Tibial artery (tissue), 4 donors: ENCODE measurements around the gene IGF2BP2.

Source experiments
- DNase-seq, 2 donors: peaks; one replicate each; pipeline ENCODE4 v3.0.0-alpha.2; 2019
- H3K27ac ChIP-seq, 2 donors: fragments of 200-600 bp; sonication (generic) in 1 of 2; 1 replicate in 1 of 2; 2 replicates in 1 of 2; pipeline ENCODE4 v1.5.1; 2018 to 2019; ENCODE audit warnings: mild to moderate bottlenecking in 1 of 2
- H3K27me3 ChIP-seq, 2 donors: fragments of 200-600 bp; sonication (generic) in 1 of 2; one replicate each; pipeline versions ENCODE4 v1.5.1 to v1.6.0; 2016 to 2019
- H3K36me3 ChIP-seq, 3 donors: fragments of 200-600 bp; sonication (generic) in 2 of 3; one replicate each; pipeline ENCODE4 v1.5.1; 2016 to 2019; ENCODE audit warnings: mild to moderate bottlenecking in 2 of 3
- H3K4me1 ChIP-seq, 4 donors: fragments of 200-600 bp; sonication (generic) in 2 of 4; 1 replicate in 3 of 4; 2 replicates in 1 of 4; pipeline ENCODE4 v1.5.1; 2016 to 2019
- H3K4me3 ChIP-seq, 2 donors: fragments of 200-600 bp; sonication (generic) in 1 of 2; 1 replicate in 1 of 2; 2 replicates in 1 of 2; pipeline ENCODE4 v1.5.1; 2018 to 2019; ENCODE audit warnings: mild to moderate bottlenecking in 2 of 2
- H3K9me3 ChIP-seq, 3 donors: fragments of 200-600 bp; sonication (generic) in 1 of 3; one replicate each; pipeline ENCODE4 v1.5.1; 2016 to 2019
- intact Hi-C: fragments of 100-400 bp; cut with DNase I; formaldehyde crosslinking; loops from one replicate; pipeline ENCODE4 v1.15.0; 2023; ENCODE audit warnings: low total_unique reads
- TF ChIP-seq, protein P1 (sequence below), 2 experiments: fragments of 200-600 bp in 1 of 2; fragments of 450-650 bp in 1 of 2; IDR thresholded peaks; one replicate each; pipeline ENCODE4 v1.5.1; 2017 to 2019; ENCODE audit warnings: antibody characterized with exemption in 2 of 2, mild to moderate bottlenecking in 1 of 2, moderate library complexity in 1 of 2

The IGF2BP2 gene

DNA sequence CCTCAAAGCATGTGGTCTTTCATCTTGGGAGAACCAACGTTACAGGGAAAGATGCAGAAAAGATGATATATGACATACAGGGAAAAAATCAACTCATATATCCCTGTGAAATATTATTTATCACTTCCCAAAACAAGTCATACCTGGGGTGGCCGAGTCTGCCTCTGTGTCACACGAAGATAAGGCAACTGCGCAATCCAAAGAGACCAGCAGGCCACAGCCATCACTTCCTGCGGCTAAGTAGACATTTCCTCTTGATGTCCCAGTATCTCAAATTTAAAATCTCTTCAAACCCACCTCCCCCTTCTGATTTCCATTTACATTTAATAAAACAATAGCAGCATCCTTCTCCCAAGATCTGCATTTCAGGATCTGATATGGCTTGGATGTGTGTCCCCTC lies 71.5 kb downstream of the IGF2BP2 start:
- intact Hi-C loops: no loop called here
- DNase-seq: no peak
- Histone ChIP-seq H3K4me3 (no peak overlapping the region), H3K36me3 (peaks cover 0 to 7% (median 0%) of the 10 kb centered on the region in 3 donors), H3K27ac (no peak overlapping the region), H3K27me3 (no peaks in the 10 kb centered on the region), H3K4me1 (no peaks in the 10 kb centered on the region), H3K9me3 (peaks cover 0 to 8% (median 0%) of the 10 kb centered on the region in 3 donors)
- TF ChIP-seq, protein P1, sequence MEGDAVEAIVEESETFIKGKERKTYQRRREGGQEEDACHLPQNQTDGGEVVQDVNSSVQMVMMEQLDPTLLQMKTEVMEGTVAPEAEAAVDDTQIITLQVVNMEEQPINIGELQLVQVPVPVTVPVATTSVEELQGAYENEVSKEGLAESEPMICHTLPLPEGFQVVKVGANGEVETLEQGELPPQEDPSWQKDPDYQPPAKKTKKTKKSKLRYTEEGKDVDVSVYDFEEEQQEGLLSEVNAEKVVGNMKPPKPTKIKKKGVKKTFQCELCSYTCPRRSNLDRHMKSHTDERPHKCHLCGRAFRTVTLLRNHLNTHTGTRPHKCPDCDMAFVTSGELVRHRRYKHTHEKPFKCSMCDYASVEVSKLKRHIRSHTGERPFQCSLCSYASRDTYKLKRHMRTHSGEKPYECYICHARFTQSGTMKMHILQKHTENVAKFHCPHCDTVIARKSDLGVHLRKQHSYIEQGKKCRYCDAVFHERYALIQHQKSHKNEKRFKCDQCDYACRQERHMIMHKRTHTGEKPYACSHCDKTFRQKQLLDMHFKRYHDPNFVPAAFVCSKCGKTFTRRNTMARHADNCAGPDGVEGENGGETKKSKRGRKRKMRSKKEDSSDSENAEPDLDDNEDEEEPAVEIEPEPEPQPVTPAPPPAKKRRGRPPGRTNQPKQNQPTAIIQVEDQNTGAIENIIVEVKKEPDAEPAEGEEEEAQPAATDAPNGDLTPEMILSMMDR (IDR thresholded peaks at IDR 0.05): no peak

DNA sequence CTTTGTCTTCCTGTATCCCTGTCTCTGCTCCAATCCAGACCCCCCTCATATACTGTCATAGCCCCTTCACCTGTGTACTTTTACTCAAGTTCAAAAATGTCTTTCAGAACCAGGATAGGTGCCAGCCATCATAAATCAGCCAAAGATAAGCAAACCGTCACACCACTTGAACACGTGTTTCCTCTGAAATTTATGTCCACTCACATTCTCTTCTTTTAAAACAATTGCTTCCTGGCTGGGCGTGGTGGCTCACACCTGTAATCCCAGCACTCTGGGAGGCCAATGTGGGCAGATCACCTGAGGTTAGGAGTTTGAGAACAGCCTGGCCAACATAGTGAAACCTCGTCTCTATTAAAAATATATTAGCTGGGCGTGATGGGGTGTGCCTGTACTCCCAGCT lies 74.1 kb downstream of the IGF2BP2 start:
- intact Hi-C loops: no loop called here
- no peaks in the 10 kb centered on the region for H3K4me1 ChIP-seq
- TF ChIP-seq, protein P1 (IDR thresholded peaks at IDR 0.05): no peak

DNA sequence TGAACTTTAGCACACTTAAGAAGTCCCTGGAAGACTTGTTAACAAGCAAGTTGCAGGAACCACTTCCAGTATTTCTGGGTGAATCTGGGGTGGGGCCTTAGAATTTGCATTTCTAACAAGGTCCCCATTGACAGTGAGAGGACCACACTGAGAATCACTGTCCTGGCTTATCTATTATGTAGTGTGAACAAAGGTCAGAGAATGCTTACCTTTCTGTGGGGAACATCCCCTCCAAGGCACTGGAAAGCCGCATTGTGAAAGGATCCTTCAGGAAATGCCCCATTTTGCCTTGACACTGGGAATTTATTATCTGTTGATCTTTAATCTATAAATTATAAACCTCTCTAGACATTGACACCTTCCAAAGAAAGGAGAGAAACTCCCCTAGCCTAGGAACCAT lies 74.8 kb downstream of the IGF2BP2 start:
- no peak overlapping the region for H3K27ac ChIP-seq
- TF ChIP-seq, protein P1 (IDR thresholded peaks at IDR 0.05): no peak

More for the DNA sequence above, 74.1 kb downstream of the IGF2BP2 start:
- H3K4me3 ChIP-seq: no peak overlapping the region
- H3K9me3 ChIP-seq: peaks cover 0 to 8% (median 0%) of the 10 kb centered on the region in 3 donors
- H3K27ac ChIP-seq: no peak overlapping the region
- DNase-seq: no peak
- H3K36me3 ChIP-seq: peaks cover 0 to 7% (median 0%) of the 10 kb centered on the region in 3 donors
- H3K27me3 ChIP-seq: peaks cover 0 to 5% of the 10 kb centered on the region in 2 donors

DNA sequence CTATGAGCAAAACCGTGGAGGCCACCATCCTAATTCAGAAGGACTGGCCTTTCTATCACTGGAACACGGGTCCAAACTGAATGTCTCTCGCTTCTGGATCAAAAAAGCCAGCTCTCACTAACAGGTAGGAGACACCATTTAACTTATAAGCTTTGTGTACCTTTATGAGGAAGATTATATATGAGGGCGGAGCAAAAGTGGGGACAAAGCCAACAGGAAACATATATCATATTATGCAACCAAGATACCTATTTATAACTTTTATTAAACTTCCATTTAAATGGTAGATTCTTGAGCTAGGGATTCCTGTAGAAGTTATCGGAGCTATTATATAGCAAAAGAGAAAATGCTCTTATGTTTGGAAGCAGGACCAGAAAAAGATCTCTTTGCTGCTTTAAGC lies 78.4 kb downstream of the IGF2BP2 start:
- DNase-seq: no peak
- Histone ChIP-seq H3K4me1 (no peaks in the 10 kb centered on the region), H3K27me3 (peaks cover 0 to 5% of the 10 kb centered on the region in 2 donors), H3K36me3 (no peaks in the 10 kb centered on the region), H3K9me3 (no peaks in the 10 kb centered on the region), H3K27ac (no peak overlapping the region), H3K4me3 (no peak overlapping the region)
- intact Hi-C loops: no loop called here
- TF ChIP-seq, protein P1 (IDR thresholded peaks at IDR 0.05): no peak

More for the DNA sequence above, 74.8 kb downstream of the IGF2BP2 start:
- peaks cover 0 to 5% of the 10 kb centered on the region in 2 donors for H3K27me3 ChIP-seq
- peaks cover 0 to 2% (median 0%) of the 10 kb centered on the region in 3 donors for H3K36me3 ChIP-seq
- H3K9me3 ChIP-seq: peaks cover 0 to 3% (median 0%) of the 10 kb centered on the region in 3 donors
- H3K4me1 ChIP-seq: no peaks in the 10 kb centered on the region
- DNase-seq: no peak
- no peak overlapping the region for H3K4me3 ChIP-seq
- intact Hi-C loops: no loop called here

DNA sequence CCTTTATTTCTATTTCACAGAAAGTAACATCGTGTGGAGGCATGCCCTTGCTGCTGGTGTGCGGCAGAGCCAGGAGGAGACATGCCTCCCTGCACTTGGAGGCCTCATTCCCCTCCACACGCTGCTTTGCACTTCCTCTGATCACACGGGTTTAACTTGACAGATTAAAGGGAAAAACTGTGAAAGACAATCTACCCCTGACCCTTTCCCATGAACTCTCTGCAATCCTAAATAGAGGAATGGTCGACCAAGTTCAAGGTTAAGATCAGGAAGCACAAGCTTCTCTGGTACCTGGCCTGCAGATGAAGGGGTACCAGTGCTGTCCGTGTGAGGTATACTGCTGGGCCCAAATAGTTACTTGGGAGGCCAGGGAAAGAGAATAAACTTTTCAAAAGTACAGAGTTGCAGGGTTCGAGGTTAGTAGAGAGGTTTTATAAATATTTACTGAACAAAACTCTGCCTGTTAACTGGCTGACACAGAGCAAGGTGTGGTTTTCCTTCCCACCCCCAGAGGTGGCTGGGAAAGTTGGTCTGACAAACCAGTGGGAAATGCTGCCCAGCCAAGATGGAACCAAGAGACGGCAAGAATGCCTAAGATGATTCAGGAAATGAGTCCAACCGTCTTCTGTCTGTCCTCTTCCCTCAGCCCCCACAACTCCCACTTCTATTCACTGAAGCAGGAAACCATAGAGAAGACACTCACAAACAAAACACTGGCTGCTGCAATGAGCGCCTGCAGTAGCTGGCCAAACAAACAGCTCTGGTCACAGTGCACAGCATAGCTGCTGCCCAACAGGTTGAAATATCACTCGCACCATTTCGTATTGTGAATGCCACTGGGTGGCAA lies 79.6 kb downstream of the IGF2BP2 start:
- Histone ChIP-seq H3K4me3 (no peak overlapping the region), H3K4me1 (no peaks in the 10 kb centered on the region), H3K9me3 (no peaks in the 10 kb centered on the region), H3K36me3 (no peaks in the 10 kb centered on the region), H3K27me3 (peaks cover 0 to 5% of the 10 kb centered on the region in 2 donors), H3K27ac (no peak overlapping the region)
- TF ChIP-seq, protein P1 (IDR thresholded peaks at IDR 0.05): no peak
- DNase-seq: no peak
- intact Hi-C loops: no loop called here
